ENCODE data around the gene PLIN5.
A peak's percentile ranks its signal among the peaks of the same experiment; 100 is the strongest.
"Not testable (repeated sequence)": the region's sequence is repeated elsewhere in the genome, so short reads cannot be mapped to it uniquely, and the experiment has no call there.

PLIN5 gene

GRCh38 chr19:4567584-4568071 is 32.6 kb upstream of the PLIN5 start:
- DNase-seq (ENCODE audit: extremely low read depth, low read depth): no peak
- no peak overlapping the region for H3K4me3 ChIP-seq (replicated peaks; ENCODE audit: low read depth, low read length)
- TF ChIP-seq CTCF (IDR thresholded peaks at IDR 0.05; ENCODE audit: low read depth, low read length, missing control alignments): peak; percentile 93

- no peak for TF ChIP-seq CTCF (IDR thresholded peaks at IDR 0.05; ENCODE audit: low read depth, low read length, missing control alignments)
Measured at GRCh38 chr19:4566402-4567051, 31.5 kb upstream of the PLIN5 start.

GRCh38 chr19:4563562-4563961 is 28.5 kb upstream of the PLIN5 start:
- not testable (repeated sequence) for H3K4me3 ChIP-seq (replicated peaks; ENCODE audit: low read depth, low read length); DNase-seq (ENCODE audit: extremely low read depth, low read depth)

More at GRCh38 chr19:4566402-4567051, 31.5 kb upstream of the PLIN5 start:
- DNase-seq (ENCODE audit: extremely low read depth, low read depth): no peak
- no peak overlapping the region for H3K4me3 ChIP-seq (replicated peaks; ENCODE audit: low read depth, low read length)

DNA sequence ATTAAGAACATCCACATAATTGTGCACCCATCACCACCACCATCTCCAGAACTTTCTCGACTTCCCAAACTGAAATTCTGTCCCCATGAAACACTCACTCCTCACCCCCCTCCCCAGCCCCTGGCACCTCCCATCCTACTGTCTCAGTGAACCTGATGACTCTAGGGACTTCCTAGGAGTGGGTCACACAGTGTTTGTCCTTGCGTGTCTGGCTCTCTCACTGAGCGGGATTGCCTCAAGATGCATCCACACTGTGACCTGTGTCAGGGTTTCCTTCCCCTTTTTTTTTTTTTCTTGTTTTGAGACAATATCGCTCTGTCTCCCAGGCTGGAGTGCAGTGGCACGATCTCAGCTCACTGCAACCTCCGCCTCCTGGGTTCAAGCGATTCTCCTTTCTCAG is 27.1 kb upstream of the PLIN5 start:
- DNase-seq (ENCODE audit: extremely low read depth, low read depth); H3K4me3 ChIP-seq (replicated peaks; ENCODE audit: low read depth, low read length): not testable (repeated sequence)

- no peak within 1 kb of the TSS for H3K4me3 ChIP-seq (replicated peaks; ENCODE audit: low read depth, low read length)
- no peak for DNase-seq (ENCODE audit: extremely low read depth, low read depth)
- TF ChIP-seq CTCF (IDR thresholded peaks at IDR 0.05; ENCODE audit: low read depth, low read length, missing control alignments): no peak
Measured at GRCh38 chr19:4559569-4559968, 24.5 kb upstream of the PLIN5 start, which contains the start of gene SEMA6B. Gene SEMA6B (minus strand): TSS chr19:4559684. CDS start chr19:4558457, 1,227 bp downstream.

DNA sequence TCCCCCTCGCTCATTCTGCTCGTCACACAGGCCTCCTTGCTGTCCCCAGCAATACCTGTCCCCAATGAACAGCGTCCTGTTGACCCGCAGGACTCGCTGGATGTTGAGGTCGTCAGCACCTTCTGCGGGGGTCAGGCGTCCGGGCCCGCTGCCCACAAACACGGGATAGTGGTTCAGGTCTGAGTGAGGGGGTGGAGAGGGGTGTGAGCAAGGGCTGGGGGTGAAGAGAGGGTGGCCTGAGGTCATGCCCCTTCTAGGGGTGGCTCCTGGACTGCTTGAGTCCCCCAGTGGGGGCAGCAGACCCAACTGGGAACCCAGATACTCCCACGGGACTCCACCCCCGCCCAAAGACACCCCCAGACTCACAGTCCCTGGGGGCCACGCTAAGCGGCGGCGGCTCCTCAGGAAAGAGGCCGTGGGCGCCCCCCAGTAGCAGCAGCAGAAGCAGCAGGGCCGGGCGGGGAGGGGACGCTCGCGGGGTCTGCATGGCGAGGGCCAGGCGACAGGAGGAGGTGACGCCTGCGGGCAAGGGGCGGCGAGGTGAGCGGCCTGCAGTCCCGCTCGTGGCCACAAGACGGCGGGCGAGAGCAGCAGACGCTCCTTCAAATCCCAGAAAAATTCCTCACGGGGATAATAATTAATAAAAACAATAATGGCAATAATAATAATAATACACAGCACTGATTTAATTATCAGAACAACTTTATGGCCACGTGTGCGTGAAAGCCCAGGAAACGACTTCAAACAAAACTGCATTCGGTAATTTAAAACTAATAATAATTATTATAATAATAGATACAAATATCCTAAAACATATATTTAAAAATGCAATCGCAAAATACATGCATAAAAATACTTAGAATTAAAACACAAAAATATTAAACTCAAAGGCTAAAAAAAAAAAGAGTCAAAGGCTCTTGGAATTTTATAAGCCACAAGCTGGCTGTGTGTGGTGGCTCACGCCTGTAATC is 23.2 kb upstream of the PLIN5 start:
- no peak overlapping the region for H3K4me3 ChIP-seq (replicated peaks; ENCODE audit: low read depth, low read length)
- peak; percentile 97 for TF ChIP-seq CTCF (IDR thresholded peaks at IDR 0.05; ENCODE audit: low read depth, low read length, missing control alignments)
- DNase-seq (ENCODE audit: extremely low read depth, low read depth): no peak

DNA sequence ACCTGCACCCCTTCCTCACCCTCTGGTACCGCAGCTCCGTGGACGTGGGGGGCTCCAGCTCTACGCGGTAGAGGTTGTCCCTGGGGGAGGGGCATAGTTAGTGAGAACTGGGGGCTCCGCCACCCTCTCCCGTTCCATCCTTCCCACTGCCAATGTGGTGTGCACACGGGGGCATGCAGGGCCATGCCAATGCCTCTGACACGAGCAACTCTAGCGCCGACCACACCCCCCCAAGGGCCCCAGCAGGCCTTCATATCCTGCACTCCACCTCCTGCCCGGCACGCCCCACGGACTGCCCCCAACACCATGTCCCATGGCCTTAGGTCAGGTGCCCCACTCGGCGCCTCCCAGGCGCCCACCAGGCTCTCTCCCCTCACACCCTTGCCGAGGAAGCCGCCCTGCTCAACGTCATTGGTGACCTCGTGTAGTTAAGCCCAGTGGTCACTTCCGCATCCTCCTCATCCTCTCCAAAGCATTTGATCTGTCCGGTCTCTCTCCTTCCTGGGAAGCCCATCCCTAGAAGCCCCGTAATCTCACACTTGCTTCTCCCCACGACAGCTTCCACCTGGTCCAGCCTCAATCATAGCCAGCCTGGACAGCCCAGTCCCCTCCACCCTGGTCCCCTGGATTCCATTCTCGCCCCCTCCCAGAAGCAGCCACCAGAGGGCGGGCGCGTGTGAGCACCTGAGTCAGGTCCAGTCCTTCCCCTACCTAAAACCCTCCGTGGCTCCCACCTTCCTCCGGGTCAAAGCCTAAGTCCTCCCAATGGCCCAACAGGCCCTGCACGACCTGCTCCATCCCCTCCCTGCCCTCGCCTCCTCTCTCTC is 22.3 kb upstream of the PLIN5 start:
- TF ChIP-seq CTCF (IDR thresholded peaks at IDR 0.05; ENCODE audit: low read depth, low read length, missing control alignments): peak; percentile 52
- no peak for DNase-seq (ENCODE audit: extremely low read depth, low read depth)
- no peak overlapping the region for H3K4me3 ChIP-seq (replicated peaks; ENCODE audit: low read depth, low read length)

All from HFF-Myc (cell line).